HG03103 (cell line): ENCODE results near the gene ISL2.
"Not testable (repeated sequence)": the region's sequence is repeated elsewhere in the genome, so short reads cannot be mapped to it uniquely, and the experiment has no call there.

Experiments used
- ATAC-seq: cut with Tn5 transposase; IDR thresholded peaks from one replicate; pipeline ENCODE4 v1.9.1; 2021; ENCODE audit warnings: low read depth; ENCODE audit not compliant: unreplicated experiment

ISL2 gene

GRCh38 chr15:76336254-76337058 is at the start of gene ISL2:
Gene ISL2, plus strand, starts transcription at chr15:76336773. Its CDS starts 111 bp downstream, at chr15:76336884.
- peak; percentile 51 for ATAC-seq

GRCh38 chr15:76289582-76289981 is 47.0 kb upstream of the ISL2 start:
- ATAC-seq = no peak

- no peak for ATAC-seq
These were observed 43.2 kb upstream of the ISL2 start for GRCh38 chr15:76293361-76293760.

GRCh38 chr15:76294463-76294862 is 42.1 kb upstream of the ISL2 start:
- ATAC-seq = not testable (repeated sequence)

- no peak for ATAC-seq
These were observed 39.7 kb upstream of the ISL2 start for GRCh38 chr15:76296849-76297248.

GRCh38 chr15:76297951-76298350 is 38.6 kb upstream of the ISL2 start:
- not testable (repeated sequence) for ATAC-seq

- no peak for ATAC-seq
These were observed 37.6 kb upstream of the ISL2 start for GRCh38 chr15:76298986-76299385.

GRCh38 chr15:76299786-76300185 is 36.8 kb upstream of the ISL2 start:
- no peak for ATAC-seq

GRCh38 chr15:76303909-76304308 is 32.7 kb upstream of the ISL2 start:
- ATAC-seq = no peak

- ATAC-seq = no peak
These were observed 26.8 kb upstream of the ISL2 start for GRCh38 chr15:76309601-76310330.

GRCh38 chr15:76310475-76311099 is 26.0 kb upstream of the ISL2 start:
- ATAC-seq = peak; percentile 7

- peak; percentile 97 for ATAC-seq
These were observed 25.2 kb upstream of the ISL2 start, which contains the start of gene ETFA for GRCh38 chr15:76311100-76311953. Gene ETFA, minus strand, starts transcription at chr15:76311469. Its CDS starts 81 bp downstream, at chr15:76311388.

GRCh38 chr15:76312540-76313174 is 23.9 kb upstream of the ISL2 start:
- ATAC-seq = no peak

GRCh38 chr15:76313175-76313567 is 23.4 kb upstream of the ISL2 start:
- not testable (repeated sequence) for ATAC-seq

- no peak for ATAC-seq
These were observed 22.8 kb upstream of the ISL2 start for GRCh38 chr15:76313731-76314130.

- no peak for ATAC-seq
These were observed 16.6 kb upstream of the ISL2 start for GRCh38 chr15:76320012-76320411.

- no peak for ATAC-seq
These were observed 15.4 kb upstream of the ISL2 start for GRCh38 chr15:76321171-76321570.

GRCh38 chr15:76321602-76322001 is 15.0 kb upstream of the ISL2 start:
- no peak for ATAC-seq

GRCh38 chr15:76324066-76324465 is 12.5 kb upstream of the ISL2 start:
- ATAC-seq = no peak

- no peak for ATAC-seq
These were observed 10.9 kb upstream of the ISL2 start for GRCh38 chr15:76325704-76326103.
